Fibroblast of villous mesenchyme (primary cell): ENCODE data around the gene PTPRA. TPM values are rescaled to one million over a fixed set of nuclear protein-coding genes. Genes with fewer than 3 reads are reported as not detected.
A peak's percentile ranks its signal among the peaks of the same experiment; 100 is the strongest.

Source experiments
- DNase-seq: peaks from one replicate; pipeline ENCODE4 v3.0.0-alpha.2; 2010; ENCODE audit warnings: low read depth
- H3K4me3 ChIP-seq: 2 replicates; pipeline ENCODE4 v1.5.1; 2011; ENCODE audit warnings: low read depth, mild to moderate bottlenecking, low read length
- CTCF ChIP-seq: IDR thresholded peaks from 2 replicates; pipeline ENCODE4 v1.5.1; 2012; ENCODE audit warnings: low read depth, mild to moderate bottlenecking, low read length; ENCODE audit not compliant: insufficient read depth
- total RNA-seq: library from RNA; depleted of rRNA; stranded (reverse); fragments of >200 nt; gene quantifications from 2 replicates; pipeline ENCODE4 v1.2.3, GENCODE V29; 2012

The PTPRA gene
- total RNA-seq, 1 donor: 41.5 TPM

- no peak for DNase-seq
- H3K4me3 ChIP-seq: no peak overlapping the region
- no peak for TF ChIP-seq CTCF
Observed at GRCh38 chr20:2887715-2888114, 14.4 kb downstream of the PTPRA start.

GRCh38 chr20:2888224-2888955, 15.1 kb downstream of the PTPRA start:
- no peak for TF ChIP-seq CTCF
- H3K4me3 ChIP-seq: no peak overlapping the region
- DNase-seq: peak; percentile 41

GRCh38 chr20:2889209-2889608, 15.9 kb downstream of the PTPRA start:
- no peak for DNase-seq
- no peak for TF ChIP-seq CTCF
- no peak overlapping the region for H3K4me3 ChIP-seq

- no peak for DNase-seq
- TF ChIP-seq CTCF: no peak
- no peak overlapping the region for H3K4me3 ChIP-seq
Observed at GRCh38 chr20:2889797-2890196, 16.5 kb downstream of the PTPRA start.

- TF ChIP-seq CTCF: no peak
- no peak overlapping the region for H3K4me3 ChIP-seq
- DNase-seq: peak; percentile 32
Observed at GRCh38 chr20:2890742-2891141, 17.5 kb downstream of the PTPRA start.

GRCh38 chr20:2891343-2891742, 18.1 kb downstream of the PTPRA start:
- no peak for DNase-seq
- no peak for TF ChIP-seq CTCF
- no peak overlapping the region for H3K4me3 ChIP-seq

- H3K4me3 ChIP-seq: no peak overlapping the region
- TF ChIP-seq CTCF: no peak
- DNase-seq: no peak
Observed at GRCh38 chr20:2892376-2892775, 19.1 kb downstream of the PTPRA start.
